Measurements from ENCODE around the gene NLRP6. TPM values are rescaled to one million over a fixed set of nuclear protein-coding genes. Genes with fewer than 3 reads are reported as not detected.
A peak's percentile ranks its signal among the peaks of the same experiment; 100 is the strongest.
"Not testable (repeated sequence)": the region's sequence is repeated elsewhere in the genome, so short reads cannot be mapped to it uniquely, and the experiment has no call there.

The NLRP6 gene
- total and polyA plus RNA-seq, 2 experiments from 2014 or later, result 1.4 TPM; not detected in 1

- H3K79me2 ChIP-seq, result no peaks in the 10 kb centered on the region
- H3K9me3 ChIP-seq (ENCODE audit: low read depth), result no peaks in the 10 kb centered on the region
- H3K4me1 ChIP-seq (ENCODE audit: insufficient read depth), result peaks cover 26% of the 10 kb centered on the region
- H3K27me3 ChIP-seq, result no peaks in the 10 kb centered on the region
- 100% methylated on average over 3 of the region's 3 CpGs for WGBS (ENCODE audit: low lambda C conversion rate, missing lambda C conversion rate)
- H2AFZ ChIP-seq, result no peak overlapping the region
- no peak for DNase-seq (ENCODE audit: low spot score)
- no peaks in the 10 kb centered on the region for H3K9me2 ChIP-seq (replicated peaks; ENCODE audit: insufficient read depth)
- no peaks in the 10 kb centered on the region for H3K36me3 ChIP-seq (replicated peaks; ENCODE audit: insufficient read depth, low read depth)
- H3K4me2 ChIP-seq, result peak overlapping the region; percentile 53
- TF ChIP-seq EZH2 (IDR thresholded peaks at IDR 0.05; ENCODE audit: borderline replicate concordance) (no peak), CTCF (IDR thresholded peaks at IDR 0.05; ENCODE audit: poor library complexity) (no peak), EZH2phosphoT487 (IDR thresholded peaks at IDR 0.05; ENCODE audit: low read depth, severe bottlenecking, unreplicated experiment) (no peak)
- peak overlapping the region; percentile 86 for H3K27ac ChIP-seq
- no peaks in the 10 kb centered on the region for H4K20me1 ChIP-seq (ENCODE audit: insufficient read depth, poor library complexity, severe bottlenecking)
- no peak overlapping the region for H3K4me3 ChIP-seq
These were observed 49.3 kb downstream of the NLRP6 start for GRCh38 chr11:327581-327923.

- H3K4me2 ChIP-seq, result no peak overlapping the region
- TF ChIP-seq EZH2 (IDR thresholded peaks at IDR 0.05; ENCODE audit: borderline replicate concordance) (no peak), EZH2phosphoT487 (IDR thresholded peaks at IDR 0.05; ENCODE audit: low read depth, severe bottlenecking, unreplicated experiment) (no peak), CTCF (IDR thresholded peaks at IDR 0.05; ENCODE audit: poor library complexity) (no peak)
- no peaks in the 10 kb centered on the region for H3K9me3 ChIP-seq (ENCODE audit: low read depth)
- no peak overlapping the region for H3K4me3 ChIP-seq
- 98% methylated on average over 13 of the region's 13 CpGs for WGBS (ENCODE audit: low lambda C conversion rate, missing lambda C conversion rate)
- no peaks in the 10 kb centered on the region for H4K20me1 ChIP-seq (ENCODE audit: insufficient read depth, poor library complexity, severe bottlenecking)
- H3K36me3 ChIP-seq (replicated peaks; ENCODE audit: insufficient read depth, low read depth), result no peaks in the 10 kb centered on the region
- no peaks in the 10 kb centered on the region for H3K9me2 ChIP-seq (replicated peaks; ENCODE audit: insufficient read depth)
- H3K79me2 ChIP-seq, result no peaks in the 10 kb centered on the region
- H3K27ac ChIP-seq, result no peak overlapping the region
- H3K4me1 ChIP-seq (ENCODE audit: insufficient read depth), result peaks cover 26% of the 10 kb centered on the region
- DNase-seq (ENCODE audit: low spot score), result no peak
- no peak overlapping the region for H2AFZ ChIP-seq
- no peaks in the 10 kb centered on the region for H3K27me3 ChIP-seq
These were observed 49.8 kb downstream of the NLRP6 start for GRCh38 chr11:328012-328411.

GRCh38 chr11:328516-329100 lies 50.4 kb downstream of the NLRP6 start:
- not testable (repeated sequence) for H3K79me2 ChIP-seq; H2AFZ ChIP-seq; H3K9me2 ChIP-seq (replicated peaks; ENCODE audit: insufficient read depth); H3K27me3 ChIP-seq; DNase-seq (ENCODE audit: low spot score); H3K36me3 ChIP-seq (replicated peaks; ENCODE audit: insufficient read depth, low read depth); H3K4me3 ChIP-seq; H3K4me2 ChIP-seq; H4K20me1 ChIP-seq (ENCODE audit: insufficient read depth, poor library complexity, severe bottlenecking); H3K9me3 ChIP-seq (ENCODE audit: low read depth)
- H3K27ac ChIP-seq, result peak overlapping the region; percentile 44
- peaks cover 30% of the 10 kb centered on the region for H3K4me1 ChIP-seq (ENCODE audit: insufficient read depth)
- WGBS (ENCODE audit: low lambda C conversion rate, missing lambda C conversion rate), result 96% methylated on average over 15 of the region's 15 CpGs

- no peak overlapping the region for H3K4me3 ChIP-seq
- H3K79me2 ChIP-seq, result no peaks in the 10 kb centered on the region
- 95% methylated on average over 2 of the region's 2 CpGs for WGBS (ENCODE audit: low lambda C conversion rate, missing lambda C conversion rate)
- H2AFZ ChIP-seq, result no peak overlapping the region
- DNase-seq (ENCODE audit: low spot score), result no peak
- no peaks in the 10 kb centered on the region for H3K9me2 ChIP-seq (replicated peaks; ENCODE audit: insufficient read depth)
- H3K36me3 ChIP-seq (replicated peaks; ENCODE audit: insufficient read depth, low read depth), result no peaks in the 10 kb centered on the region
- H3K27me3 ChIP-seq, result no peaks in the 10 kb centered on the region
- H3K4me2 ChIP-seq, result no peak overlapping the region
- no peak for TF ChIP-seq CTCF (IDR thresholded peaks at IDR 0.05; ENCODE audit: poor library complexity)
- H3K4me1 ChIP-seq (ENCODE audit: insufficient read depth), result peaks cover 33% of the 10 kb centered on the region
- H3K27ac ChIP-seq, result peak overlapping the region; percentile 44
- no peaks in the 10 kb centered on the region for H4K20me1 ChIP-seq (ENCODE audit: insufficient read depth, poor library complexity, severe bottlenecking)
- no peaks in the 10 kb centered on the region for H3K9me3 ChIP-seq (ENCODE audit: low read depth)
These were observed 51.7 kb downstream of the NLRP6 start for GRCh38 chr11:329886-330253.

All from hepatocyte (in vitro differentiated cells).